Measurements from ENCODE around the gene MAP4K3.

The MAP4K3 gene

DNA sequence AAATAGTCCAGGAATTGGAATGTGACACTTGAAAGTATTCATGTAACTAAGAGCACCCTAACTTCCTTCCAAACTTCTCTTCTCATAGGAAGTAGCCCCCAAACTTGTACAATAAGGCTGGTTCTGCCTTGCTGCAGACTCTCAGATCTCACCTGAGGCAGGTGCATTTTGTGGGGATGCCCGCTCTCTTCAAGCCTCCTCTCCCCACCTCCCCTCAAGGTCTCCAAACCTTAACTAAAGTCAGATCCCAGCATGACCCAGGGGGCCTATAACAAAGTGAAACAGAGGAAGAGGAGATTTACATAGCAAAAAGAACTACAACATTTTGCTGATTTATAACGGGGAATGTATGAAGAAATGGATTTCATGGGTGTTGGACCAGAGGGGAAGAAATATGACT is 216.9 kb downstream of the MAP4K3 start:
- no peaks in the 10 kb centered on the region for H3K9me3 ChIP-seq (ENCODE audit: control insufficient read depth, low read length)
- WGBS, 2 experiments (ENCODE audit: insufficient coverage in 2 of 2): 83 to 90% methylated on average over 1 to 2 of the region's 2 CpGs
- H3K36me3 ChIP-seq (ENCODE audit: control insufficient read depth, insufficient read depth, low read length): no peaks in the 10 kb centered on the region
- no peaks in the 10 kb centered on the region for H3K4me1 ChIP-seq (ENCODE audit: control insufficient read depth, insufficient read depth, low read length, poor library complexity, severe bottlenecking)
- H3K27ac ChIP-seq (ENCODE audit: low read depth, low read length, severe bottlenecking): no peak overlapping the region
- no peak overlapping the region for H3K4me3 ChIP-seq (ENCODE audit: extremely low read depth, insufficient read depth, low read length, poor library complexity, severe bottlenecking)

DNA sequence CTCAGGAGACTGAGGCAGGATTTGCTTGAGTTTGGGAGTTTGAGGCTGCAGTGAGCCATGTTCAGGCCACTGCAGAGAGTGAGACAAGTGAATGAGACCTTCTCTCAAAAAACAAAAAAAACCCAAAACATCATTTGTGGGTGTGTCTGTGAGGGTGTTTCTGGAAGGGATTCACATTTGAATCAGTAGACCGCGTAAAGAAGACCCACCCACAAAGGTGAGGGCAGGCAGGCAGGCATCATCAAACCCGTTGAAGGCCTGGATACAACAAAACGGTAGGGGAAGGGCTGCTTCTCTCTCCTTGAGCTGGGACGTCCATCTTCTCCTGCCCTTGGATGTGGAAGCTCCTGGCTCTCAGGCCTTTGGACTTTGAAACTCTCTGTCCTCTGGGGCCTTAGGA is 218.7 kb downstream of the MAP4K3 start:
- Histone ChIP-seq H3K27ac (ENCODE audit: low read depth, low read length, severe bottlenecking) (no peak overlapping the region), H3K36me3 (ENCODE audit: control insufficient read depth, insufficient read depth, low read length) (no peaks in the 10 kb centered on the region), H3K4me3 (ENCODE audit: extremely low read depth, insufficient read depth, low read length, poor library complexity, severe bottlenecking) (no peak overlapping the region), H3K9me3 (ENCODE audit: control insufficient read depth, low read length) (no peaks in the 10 kb centered on the region), H3K4me1 (ENCODE audit: control insufficient read depth, insufficient read depth, low read length, poor library complexity, severe bottlenecking) (no peaks in the 10 kb centered on the region)
- 79 to 93% methylated on average over 3 to 5 of the region's 5 CpGs for WGBS, 2 experiments (ENCODE audit: insufficient coverage in 2 of 2)

DNA sequence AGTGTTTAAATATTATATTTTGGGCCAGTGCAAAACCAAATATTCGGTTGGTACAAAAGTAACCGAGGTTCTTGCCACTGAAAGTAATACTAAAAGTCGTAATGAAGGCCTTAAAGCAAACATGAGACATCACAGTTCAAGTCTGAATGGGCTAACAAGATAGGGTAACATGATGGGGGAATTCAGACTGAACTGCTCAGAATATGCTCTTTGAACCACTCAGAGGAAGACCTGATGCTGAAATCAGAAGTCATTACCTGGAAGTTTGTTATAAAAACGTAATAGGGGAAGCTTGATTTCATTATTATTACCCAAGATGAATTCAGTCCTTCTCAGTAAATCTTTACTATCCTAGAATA is 219.9 kb downstream of the MAP4K3 start:
- Histone ChIP-seq H3K36me3 (ENCODE audit: control insufficient read depth, insufficient read depth, low read length) (no peaks in the 10 kb centered on the region), H3K4me3 (ENCODE audit: extremely low read depth, insufficient read depth, low read length, poor library complexity, severe bottlenecking) (no peak overlapping the region), H3K4me1 (ENCODE audit: control insufficient read depth, insufficient read depth, low read length, poor library complexity, severe bottlenecking) (no peaks in the 10 kb centered on the region), H3K9me3 (ENCODE audit: control insufficient read depth, low read length) (no peaks in the 10 kb centered on the region), H3K27ac (ENCODE audit: low read depth, low read length, severe bottlenecking) (no peak overlapping the region)
- WGBS, 2 experiments (ENCODE audit: insufficient coverage in 2 of 2): 93 to 97% methylated on average over 3 of the region's 4 CpGs

DNA sequence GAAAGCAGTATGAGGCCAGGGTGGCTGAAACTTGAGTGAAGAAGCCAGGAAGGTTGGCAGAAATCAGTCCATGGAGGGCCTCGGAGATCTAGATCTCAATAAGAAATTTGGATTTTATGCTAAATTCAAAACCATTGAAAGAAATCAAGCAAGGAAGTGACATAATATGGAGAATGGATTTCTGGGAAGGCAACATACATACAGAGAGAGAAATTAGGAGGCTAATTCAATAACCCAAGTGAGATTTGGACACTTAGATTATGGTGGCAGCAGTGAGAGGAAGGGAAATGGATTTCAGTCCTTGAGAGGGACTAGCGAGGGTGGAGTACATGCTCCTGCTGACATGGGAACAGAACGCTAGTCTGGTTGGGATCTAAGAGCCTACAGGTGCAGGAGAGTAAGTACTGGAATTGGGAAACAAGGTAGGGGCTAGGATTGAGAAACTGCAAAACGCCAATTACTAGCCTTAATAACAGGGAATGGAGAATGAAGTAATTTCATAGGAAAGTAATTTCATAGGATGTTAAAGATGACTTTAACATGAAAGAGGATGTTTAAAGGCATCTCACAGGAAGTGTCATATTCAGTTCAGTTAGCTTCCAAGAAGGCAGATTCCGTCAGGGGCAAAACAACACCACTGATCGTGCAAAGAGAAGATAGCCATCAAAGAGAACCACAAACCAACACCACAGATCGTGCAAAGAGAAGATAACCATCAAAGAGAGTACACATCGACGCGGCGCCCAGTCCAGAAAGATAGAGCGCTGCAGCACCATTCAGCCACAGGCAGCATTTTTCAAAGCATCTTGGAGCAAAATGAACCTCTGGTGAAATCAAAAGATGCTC is 220.5 kb downstream of the MAP4K3 start:
- no peaks in the 10 kb centered on the region for H3K4me1 ChIP-seq (ENCODE audit: control insufficient read depth, insufficient read depth, low read length, poor library complexity, severe bottlenecking)
- H3K36me3 ChIP-seq (ENCODE audit: control insufficient read depth, insufficient read depth, low read length): no peaks in the 10 kb centered on the region
- no peak overlapping the region for H3K27ac ChIP-seq (ENCODE audit: low read depth, low read length, severe bottlenecking)
- H3K9me3 ChIP-seq (ENCODE audit: control insufficient read depth, low read length): no peaks in the 10 kb centered on the region
- 89 to 96% methylated on average over 10 to 11 of the region's 12 CpGs for WGBS, 2 experiments (ENCODE audit: insufficient coverage in 2 of 2)
- H3K4me3 ChIP-seq (ENCODE audit: extremely low read depth, insufficient read depth, low read length, poor library complexity, severe bottlenecking): no peak overlapping the region

DNA sequence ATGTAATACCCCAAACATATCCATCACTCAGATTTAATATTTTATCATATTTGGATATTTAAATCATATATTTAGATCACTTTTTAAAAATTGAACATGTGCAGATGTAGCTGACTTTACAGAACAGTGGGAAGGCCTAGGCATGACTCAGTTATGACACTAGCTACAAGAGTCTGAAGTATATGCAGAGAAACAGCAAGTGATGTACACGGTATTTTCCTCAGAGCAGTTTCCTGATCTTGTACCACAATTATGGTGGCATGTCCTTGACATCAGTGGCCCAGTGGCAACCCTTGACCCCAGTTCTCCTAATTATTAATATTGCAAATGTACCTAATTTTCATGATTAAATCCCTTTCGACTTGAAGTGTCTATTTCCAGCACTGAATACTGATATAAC is 221.5 kb downstream of the MAP4K3 start:
- H3K4me3 ChIP-seq (ENCODE audit: extremely low read depth, insufficient read depth, low read length, poor library complexity, severe bottlenecking): no peak overlapping the region
- WGBS, 2 experiments (ENCODE audit: insufficient coverage in 2 of 2): 100% methylated on average over 1 to 2 of the region's 2 CpGs
- H3K9me3 ChIP-seq (ENCODE audit: control insufficient read depth, low read length): no peaks in the 10 kb centered on the region
- H3K4me1 ChIP-seq (ENCODE audit: control insufficient read depth, insufficient read depth, low read length, poor library complexity, severe bottlenecking): no peaks in the 10 kb centered on the region
- no peaks in the 10 kb centered on the region for H3K36me3 ChIP-seq (ENCODE audit: control insufficient read depth, insufficient read depth, low read length)
- H3K27ac ChIP-seq (ENCODE audit: low read depth, low read length, severe bottlenecking): no peak overlapping the region

DNA sequence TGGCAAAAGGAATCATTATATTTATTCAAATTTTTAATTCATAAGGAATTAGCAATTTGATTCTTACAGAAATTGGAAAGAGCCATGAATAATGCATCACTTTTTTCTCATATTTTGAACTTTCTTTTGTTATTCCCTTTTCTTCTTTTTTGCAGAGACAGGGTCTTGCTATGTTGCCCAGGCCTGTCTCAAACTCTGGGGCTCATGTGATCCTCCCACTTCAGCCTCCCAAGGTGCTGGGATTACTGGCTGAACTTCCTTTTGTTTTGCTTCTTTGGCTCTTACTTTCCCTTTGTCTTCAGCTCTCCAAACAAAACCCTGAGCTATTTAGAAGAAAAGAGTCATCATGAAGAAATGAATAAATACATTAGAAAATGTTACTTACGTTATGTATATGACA is 224.1 kb downstream of the MAP4K3 start:
- Histone ChIP-seq H3K9me3 (ENCODE audit: control insufficient read depth, low read length) (no peaks in the 10 kb centered on the region), H3K4me3 (ENCODE audit: extremely low read depth, insufficient read depth, low read length, poor library complexity, severe bottlenecking) (no peak overlapping the region), H3K36me3 (ENCODE audit: control insufficient read depth, insufficient read depth, low read length) (no peaks in the 10 kb centered on the region), H3K4me1 (ENCODE audit: control insufficient read depth, insufficient read depth, low read length, poor library complexity, severe bottlenecking) (no peaks in the 10 kb centered on the region), H3K27ac (ENCODE audit: low read depth, low read length, severe bottlenecking) (no peak overlapping the region)
- whole genome bisulfite sequencing, 2 experiments (ENCODE audit: insufficient coverage in 2 of 2): no CpG with 5 or more reads among the region's 1 CpG

DNA sequence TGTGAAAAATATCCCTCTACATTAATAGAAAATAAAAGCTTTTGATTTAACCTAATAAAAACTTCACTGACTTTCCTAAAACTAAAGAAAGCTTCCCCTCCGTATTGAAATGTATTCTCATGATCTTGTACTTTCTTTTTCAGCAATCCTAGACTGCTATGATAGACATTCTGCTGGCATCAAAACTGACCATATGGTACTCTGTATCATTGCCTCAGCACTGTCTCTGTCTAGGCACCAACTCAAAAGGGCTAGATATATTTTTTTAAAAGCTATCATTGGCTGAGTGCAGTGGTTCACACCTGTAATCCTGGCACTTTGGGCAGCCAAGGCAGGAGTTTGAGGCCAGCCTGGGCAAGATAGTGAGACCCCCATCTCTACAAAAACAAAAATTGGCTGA is 226.2 kb downstream of the MAP4K3 start:
- H3K27ac ChIP-seq (ENCODE audit: low read depth, low read length, severe bottlenecking): no peak overlapping the region
- H3K36me3 ChIP-seq (ENCODE audit: control insufficient read depth, insufficient read depth, low read length): no peaks in the 10 kb centered on the region
- H3K4me1 ChIP-seq (ENCODE audit: control insufficient read depth, insufficient read depth, low read length, poor library complexity, severe bottlenecking): no peaks in the 10 kb centered on the region
- WGBS, 2 experiments (ENCODE audit: insufficient coverage in 2 of 2): 82 to 100% methylated on average over 1 of the region's 1 CpG
- no peak overlapping the region for H3K4me3 ChIP-seq (ENCODE audit: extremely low read depth, insufficient read depth, low read length, poor library complexity, severe bottlenecking)
- no peaks in the 10 kb centered on the region for H3K9me3 ChIP-seq (ENCODE audit: control insufficient read depth, low read length)

DNA sequence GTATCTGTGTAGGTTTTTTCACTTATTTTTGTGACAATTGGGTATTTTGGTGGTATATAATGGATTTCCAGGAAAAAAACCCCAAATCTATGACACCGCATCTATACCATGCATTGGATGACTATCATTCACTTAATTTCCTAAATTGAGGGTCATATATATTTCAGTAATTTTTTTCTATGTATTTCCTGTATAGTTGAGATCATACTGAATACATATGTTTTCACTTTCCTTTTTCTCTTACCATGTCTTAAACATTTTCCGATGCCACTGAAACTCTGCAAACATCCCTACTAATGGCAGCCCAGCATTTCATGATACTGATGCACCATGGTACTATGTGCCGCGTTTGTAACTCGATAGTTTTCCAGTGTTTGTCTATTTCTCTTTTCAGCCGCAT is 233.7 kb downstream of the MAP4K3 start:
- Histone ChIP-seq H3K4me3 (ENCODE audit: extremely low read depth, insufficient read depth, low read length, poor library complexity, severe bottlenecking) (no peak overlapping the region), H3K9me3 (ENCODE audit: control insufficient read depth, low read length) (no peaks in the 10 kb centered on the region), H3K36me3 (ENCODE audit: control insufficient read depth, insufficient read depth, low read length) (no peaks in the 10 kb centered on the region), H3K4me1 (ENCODE audit: control insufficient read depth, insufficient read depth, low read length, poor library complexity, severe bottlenecking) (no peaks in the 10 kb centered on the region), H3K27ac (ENCODE audit: low read depth, low read length, severe bottlenecking) (no peak overlapping the region)
- WGBS, 2 experiments (ENCODE audit: insufficient coverage in 2 of 2): 90 to 98% methylated on average over 4 of the region's 6 CpGs

DNA sequence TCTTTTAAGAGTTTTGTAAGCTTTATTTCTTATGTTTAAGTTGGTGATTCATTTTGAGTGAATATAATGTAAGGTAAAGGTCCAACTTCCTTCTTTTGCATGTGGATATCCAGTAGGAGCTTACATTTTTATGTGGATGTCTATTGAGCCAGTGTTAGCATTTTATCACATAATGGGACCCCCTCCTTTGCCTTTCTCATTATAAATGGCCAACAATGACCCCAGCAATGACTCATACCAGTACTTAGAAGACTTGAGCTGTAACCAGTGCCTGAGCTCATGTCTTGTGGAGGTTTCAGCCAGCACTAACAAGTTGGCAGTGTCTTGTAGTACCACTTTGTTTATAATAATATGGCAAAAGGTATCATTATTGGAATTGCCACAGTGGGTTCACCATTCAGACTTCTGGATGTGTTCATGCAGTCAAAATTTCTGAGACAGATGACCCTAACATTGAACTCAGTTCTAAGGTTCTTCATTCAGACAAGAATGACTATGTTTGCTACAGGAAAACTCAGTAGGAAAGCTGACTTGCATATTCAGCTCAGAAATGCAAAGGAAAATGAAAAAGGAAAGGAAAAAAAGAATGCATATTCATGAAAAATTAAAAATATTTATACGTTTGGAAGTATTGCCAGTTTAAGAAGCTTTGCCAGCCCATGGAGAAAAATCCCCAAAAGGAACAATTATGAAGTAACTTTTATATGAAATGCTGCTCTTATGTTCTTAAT is 234.3 kb downstream of the MAP4K3 start:
- Histone ChIP-seq H3K27ac (ENCODE audit: low read depth, low read length, severe bottlenecking) (no peak overlapping the region), H3K9me3 (ENCODE audit: control insufficient read depth, low read length) (no peaks in the 10 kb centered on the region)
- whole genome bisulfite sequencing, 2 experiments (ENCODE audit: insufficient coverage in 2 of 2): 83% methylated on average over 1 of the region's 1 CpG; no CpG with 5 or more reads in 1 of the 2 experiments

More for the DNA sequence above, 234.3 kb downstream of the MAP4K3 start:
- H3K4me3 ChIP-seq (ENCODE audit: extremely low read depth, insufficient read depth, low read length, poor library complexity, severe bottlenecking): no peak overlapping the region
- no peaks in the 10 kb centered on the region for H3K4me1 ChIP-seq (ENCODE audit: control insufficient read depth, insufficient read depth, low read length, poor library complexity, severe bottlenecking)
- no peaks in the 10 kb centered on the region for H3K36me3 ChIP-seq (ENCODE audit: control insufficient read depth, insufficient read depth, low read length)

Measured in mesodermal cell (in vitro differentiated cells).